ENCODE measurements around the gene FRZB.

Gene FRZB

DNA sequence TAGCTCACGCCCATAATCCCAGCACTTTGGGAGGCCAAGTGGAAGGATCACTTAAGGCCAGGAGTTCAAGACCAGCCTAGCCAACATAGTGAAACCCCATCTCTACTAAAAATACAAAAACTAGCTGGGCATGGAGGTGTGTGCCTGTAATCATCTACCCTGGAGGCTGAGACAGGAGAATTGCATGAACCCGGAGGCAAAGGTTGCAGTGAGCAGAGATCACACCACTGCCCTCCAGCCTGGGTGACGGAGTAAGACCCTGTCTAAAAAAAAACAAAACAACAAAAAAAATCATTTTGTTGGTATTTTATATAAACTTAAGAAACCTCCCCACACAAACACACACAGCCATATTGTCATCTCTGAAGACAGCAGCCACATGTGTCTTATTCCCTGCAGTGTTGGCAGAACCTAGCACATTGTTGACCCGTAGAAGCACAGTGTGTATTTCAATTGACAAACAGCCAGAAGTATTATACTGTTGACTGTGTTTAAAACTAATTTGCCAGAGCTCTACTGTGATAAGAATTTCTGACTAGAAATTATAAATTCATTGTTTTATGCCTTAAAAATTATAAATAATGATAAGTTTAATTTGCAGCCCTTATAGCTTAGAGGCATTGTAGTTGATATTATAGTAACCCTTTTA lies 82.3 kb downstream of the FRZB start:
- no peak for DNase-seq

All from hematopoietic multipotent progenitor cell treated with erythropoietin and hydrocortisone succinate and interleukin-3 and kit ligand, for 4 days (in vitro differentiated cells).